Parathyroid adenoma (tissue), 2 donors: ENCODE results near the gene NFIC.

Source experiments
- H2AFZ ChIP-seq: fragments of 300-600 bp; sonication (generic); one replicate; pipeline ENCODE4 v1.7.0; 2017; ENCODE audit warnings: antibody characterized with exemption, mild to moderate bottlenecking
- H3K27ac ChIP-seq: fragments of 300-600 bp; sonication (generic); one replicate; pipeline ENCODE4 v1.7.0; 2017
- H3K27me3 ChIP-seq: fragments of 300-600 bp; sonication (generic); one replicate; pipeline ENCODE4 v1.7.0; 2017; ENCODE audit warnings: low read length; ENCODE audit not compliant: control insufficient read depth, insufficient read depth
- H3K36me3 ChIP-seq: fragments of 300-600 bp; sonication (generic); one replicate; pipeline ENCODE4 v1.7.0; 2017; ENCODE audit warnings: low read length; ENCODE audit not compliant: control insufficient read depth, insufficient read depth
- H3K4me1 ChIP-seq: fragments of 300-600 bp; sonication (generic); one replicate; pipeline ENCODE4 v1.7.0; 2017; ENCODE audit warnings: control low read depth
- H3K4me2 ChIP-seq: fragments of 300-600 bp; sonication (generic); one replicate; pipeline ENCODE4 v1.7.0; 2017; ENCODE audit warnings: low read length
- H3K4me3 ChIP-seq: fragments of 300-600 bp; sonication (generic); one replicate; pipeline ENCODE4 v1.7.0; 2017; ENCODE audit warnings: low read depth, low read length
- H3K79me2 ChIP-seq: fragments of 300-600 bp; sonication (generic); one replicate; pipeline ENCODE4 v1.7.0; 2017; ENCODE audit warnings: control low read depth
- H3K9ac ChIP-seq: fragments of 300-600 bp; sonication (generic); one replicate; pipeline ENCODE4 v1.7.0; 2017; ENCODE audit warnings: mild to moderate bottlenecking
- H3K9me3 ChIP-seq: fragments of 300-600 bp; sonication (generic); one replicate; pipeline ENCODE4 v1.7.0; 2017; ENCODE audit warnings: low read length; ENCODE audit not compliant: control insufficient read depth
- CTCF ChIP-seq: fragments of 300-600 bp; sonication (generic); IDR thresholded peaks from one replicate; pipeline ENCODE4 v1.7.0; 2017; ENCODE audit warnings: antibody characterized with exemption, mild to moderate bottlenecking
- donor health status: primary hyperparathyroidism.

The NFIC gene

GRCh38 chr19:3366753-3367627 is 607 bp downstream of the NFIC start:
- H3K9me3 ChIP-seq = no peaks in the 10 kb centered on the region
- peaks cover 40% of the 10 kb centered on the region for H3K4me1 ChIP-seq
- peak overlapping the region; percentile 70 for H3K9ac ChIP-seq
- no peak for TF ChIP-seq CTCF
- no peaks in the 10 kb centered on the region for H3K36me3 ChIP-seq
- H3K79me2 ChIP-seq = peaks cover 26% of the 10 kb centered on the region
- peak overlapping the region; percentile 25 for H2AFZ ChIP-seq
- H3K4me3 ChIP-seq = peak overlapping the region; percentile 82
- peak overlapping the region; percentile 99 for H3K4me2 ChIP-seq
- no peaks in the 10 kb centered on the region for H3K27me3 ChIP-seq
- H3K27ac ChIP-seq = peak overlapping the region; percentile 84

GRCh38 chr19:3367628-3368440 is 1.5 kb downstream of the NFIC start:
- Histone ChIP-seq H3K4me1 (peaks cover 40% of the 10 kb centered on the region), H3K36me3 (no peaks in the 10 kb centered on the region), H3K4me2 (peak overlapping the region; percentile 99), H3K9ac (no peak overlapping the region), H3K27me3 (no peaks in the 10 kb centered on the region), H3K79me2 (peaks cover 35% of the 10 kb centered on the region), H3K27ac (peak overlapping the region; percentile 84), H3K9me3 (no peaks in the 10 kb centered on the region), H2AFZ (no peak overlapping the region), H3K4me3 (peak overlapping the region; percentile 82)
- TF ChIP-seq CTCF = no peak

- no peaks in the 10 kb centered on the region for H3K9me3 ChIP-seq
- H2AFZ ChIP-seq = no peak overlapping the region
- H3K79me2 ChIP-seq = peaks cover 38% of the 10 kb centered on the region
- H3K9ac ChIP-seq = no peak overlapping the region
- TF ChIP-seq CTCF = no peak
- peak overlapping the region; percentile 99 for H3K4me2 ChIP-seq
- H3K36me3 ChIP-seq = no peaks in the 10 kb centered on the region
- peak overlapping the region; percentile 84 for H3K27ac ChIP-seq
- H3K4me3 ChIP-seq = peak overlapping the region; percentile 82
- no peaks in the 10 kb centered on the region for H3K27me3 ChIP-seq
- H3K4me1 ChIP-seq = peaks cover 40% of the 10 kb centered on the region
Observed at GRCh38 chr19:3368441-3368795, 2.0 kb downstream of the NFIC start.

GRCh38 chr19:3368848-3369336 is 2.5 kb downstream of the NFIC start:
- TF ChIP-seq CTCF = no peak
- Histone ChIP-seq H2AFZ (peak overlapping the region; percentile 6), H3K4me1 (peaks cover 40% of the 10 kb centered on the region), H3K27me3 (no peaks in the 10 kb centered on the region), H3K27ac (peak overlapping the region; percentile 84), H3K36me3 (no peaks in the 10 kb centered on the region), H3K9me3 (no peaks in the 10 kb centered on the region), H3K4me2 (peak overlapping the region; percentile 99), H3K4me3 (peak overlapping the region; percentile 82), H3K79me2 (peaks cover 41% of the 10 kb centered on the region), H3K9ac (no peak overlapping the region)
